Right cardiac atrium (tissue), 5 donors: ENCODE measurements around the gene PI4KA. TPM values are rescaled to one million over a fixed set of nuclear protein-coding genes. Genes with fewer than 3 reads are reported as not detected.
A peak's percentile ranks its signal among the peaks of the same experiment; 100 is the strongest.

ENCODE experiments used
- ATAC-seq, 2 donors: fragments of 200-7000 bp; cut with Tn5 transposase; one replicate each; pipeline versions ENCODE4 v1.8.0 to v1.9.1; 2020; ENCODE audit warnings: moderate library complexity in 2 of 2, mild to moderate bottlenecking in 1 of 2
- DNase-seq, 3 donors: peaks; one replicate each; pipeline ENCODE4 v3.0.0-alpha.2; 2020
- H3K27ac ChIP-seq: one replicate; pipeline ENCODE4 v1.5.1; 2013; ENCODE audit warnings: mild to moderate bottlenecking, low read length, control low read depth, moderate library complexity
- H3K27me3 ChIP-seq: one replicate; pipeline ENCODE4 v1.6.1; 2013; ENCODE audit not compliant: control insufficient read depth, insufficient read depth
- H3K4me1 ChIP-seq: one replicate; pipeline ENCODE4 v1.6.1; 2013; ENCODE audit warnings: low read length; ENCODE audit not compliant: control insufficient read depth, insufficient read depth
- H3K4me3 ChIP-seq: one replicate; pipeline ENCODE4 v1.5.1; 2013; ENCODE audit warnings: low read length, control low read depth
- H3K9me3 ChIP-seq: one replicate; pipeline ENCODE4 v1.6.1; 2013; ENCODE audit warnings: low read length; ENCODE audit not compliant: control insufficient read depth
- WGBS: extraction: QIAGEN DNeasy Blood & Tissue Kit; methylation state at CpG from one replicate; pipeline ENCODE4 v1.1.7; 2013; 5-methylcytosine and 5-hydroxymethylcytosine counted together
- intact Hi-C, 4 donors: fragments of 100-400 bp; cut with DNase I; formaldehyde crosslinking; loops; one replicate each; pipeline versions ENCODE4 v1.11.0 to v1.14.0; 2022 to 2023
- polyA plus RNA-seq: library from polyadenylated mRNA; stranded (reverse); fragments of 200-250 nt; gene quantifications from one replicate; pipeline ENCODE4 v1.2.3, GENCODE V29; 2013
- total RNA-seq, 4 donors: library from RNA; stranded (reverse); fragmentation: NEBNext Ultra II Directional; extraction: Animal tissue kit (Norgen Biotek cat#: 25700); gene quantifications; one replicate each; pipeline ENCODE4 v1.2.1, GENCODE V29; 2021
- donor health status: healthy with polysubstance abuse.
- donor health status: DM: no; HTN: yes; CAD: no.
- donor health status: DM: no; HTN: no; CAD: no.
- donor health status: DM: no; HTN: yes; CAD: no; lungs with severe emphysema.
- donor health status: DM: yes; HTN: yes; CAD: no.

PI4KA gene
- total and polyA plus RNA-seq, 5 donors: 31.3 to 61.9 (median 52.5) TPM

- intact Hi-C loops: no loop called here
- H3K4me1 ChIP-seq: peaks cover 2% of the 10 kb centered on the region
- no peak for ATAC-seq
Measured at GRCh38 chr22:20787746-20788626, 70.6 kb downstream of the PI4KA start.

GRCh38 chr22:20787223-20787622, 71.4 kb downstream of the PI4KA start:
- WGBS: 97% methylated on average over 4 of the region's 4 CpGs
- no peaks in the 10 kb centered on the region for H3K27me3 ChIP-seq
- intact Hi-C loops: no loop called here
- H3K4me3 ChIP-seq: no peak overlapping the region
- H3K9me3 ChIP-seq: no peaks in the 10 kb centered on the region
- H3K27ac ChIP-seq: no peak overlapping the region
- DNase-seq (no peak), ATAC-seq (no peak)
- no peaks in the 10 kb centered on the region for H3K4me1 ChIP-seq

More at GRCh38 chr22:20787746-20788626, 70.6 kb downstream of the PI4KA start:
- no peaks in the 10 kb centered on the region for H3K27me3 ChIP-seq
- DNase-seq: no peak
- no peak overlapping the region for H3K4me3 ChIP-seq
- no peak overlapping the region for H3K27ac ChIP-seq
- WGBS: 86% methylated on average over 4 of the region's 4 CpGs
- no peaks in the 10 kb centered on the region for H3K9me3 ChIP-seq

- intact Hi-C loops: no loop called here
- ATAC-seq: peak; percentile 60 to 68
- Histone ChIP-seq H3K27ac (peak overlapping the region; percentile 6), H3K9me3 (no peaks in the 10 kb centered on the region), H3K4me3 (no peak overlapping the region), H3K27me3 (no peaks in the 10 kb centered on the region), H3K4me1 (no peaks in the 10 kb centered on the region)
- peak in 1 of 3 donors; percentile 61 for DNase-seq
- 45% methylated on average over 10 of the region's 10 CpGs for WGBS
Measured at GRCh38 chr22:20786536-20786979, 72.1 kb downstream of the PI4KA start.

- ATAC-seq: peak; percentile 8 to 26
- WGBS: 78% methylated on average over 8 of the region's 8 CpGs
- Histone ChIP-seq H3K4me1 (no peaks in the 10 kb centered on the region), H3K27me3 (no peaks in the 10 kb centered on the region), H3K4me3 (no peak overlapping the region), H3K9me3 (no peaks in the 10 kb centered on the region), H3K27ac (no peak overlapping the region)
- intact Hi-C loops: no loop called here
- no peak for DNase-seq
Measured at GRCh38 chr22:20786048-20786447, 72.6 kb downstream of the PI4KA start.

- Histone ChIP-seq H3K4me3 (no peak overlapping the region), H3K4me1 (no peaks in the 10 kb centered on the region), H3K27ac (no peak overlapping the region), H3K27me3 (no peaks in the 10 kb centered on the region), H3K9me3 (no peaks in the 10 kb centered on the region)
- ATAC-seq (no peak), DNase-seq (no peak)
- intact Hi-C loops: no loop called here
- 90% methylated on average over 3 of the region's 3 CpGs for WGBS
Measured at GRCh38 chr22:20785415-20785814, 73.2 kb downstream of the PI4KA start.

- Histone ChIP-seq H3K27me3 (no peaks in the 10 kb centered on the region), H3K9me3 (no peaks in the 10 kb centered on the region), H3K27ac (no peak overlapping the region), H3K4me1 (no peaks in the 10 kb centered on the region), H3K4me3 (no peak overlapping the region)
- intact Hi-C loops: no loop called here
- DNase-seq (no peak), ATAC-seq (peak in 1 of 2 donors; percentile 50)
- WGBS: 71% methylated on average over 14 of the region's 14 CpGs
Measured at GRCh38 chr22:20783844-20784723, 74.5 kb downstream of the PI4KA start.

GRCh38 chr22:20783300-20783673, 75.3 kb downstream of the PI4KA start:
- Histone ChIP-seq H3K9me3 (no peaks in the 10 kb centered on the region), H3K27me3 (no peaks in the 10 kb centered on the region), H3K27ac (no peak overlapping the region), H3K4me3 (no peak overlapping the region), H3K4me1 (no peaks in the 10 kb centered on the region)
- DNase-seq: no peak
- intact Hi-C loops: no loop called here
- ATAC-seq: no peak
- WGBS: 98% methylated on average over 3 of the region's 3 CpGs

GRCh38 chr22:20782596-20783299, 75.9 kb downstream of the PI4KA start:
- ATAC-seq: no peak
- Histone ChIP-seq H3K27me3 (no peaks in the 10 kb centered on the region), H3K4me3 (no peak overlapping the region), H3K4me1 (peaks cover 3% of the 10 kb centered on the region), H3K27ac (no peak overlapping the region), H3K9me3 (no peaks in the 10 kb centered on the region)
- DNase-seq: no peak
- intact Hi-C loops: no loop called here
- WGBS: 93% methylated on average over 4 of the region's 4 CpGs

- no peak overlapping the region for H3K27ac ChIP-seq
- H3K4me1 ChIP-seq: peaks cover 3% of the 10 kb centered on the region
- no peaks in the 10 kb centered on the region for H3K9me3 ChIP-seq
- intact Hi-C loops: no loop called here
- no peaks in the 10 kb centered on the region for H3K27me3 ChIP-seq
- DNase-seq (no peak), ATAC-seq (no peak)
- WGBS: 92% methylated on average over 4 of the region's 4 CpGs
- H3K4me3 ChIP-seq: no peak overlapping the region
Measured at GRCh38 chr22:20782083-20782482, 76.5 kb downstream of the PI4KA start.

GRCh38 chr22:20781272-20781990, 77.2 kb downstream of the PI4KA start:
- H3K9me3 ChIP-seq: no peaks in the 10 kb centered on the region
- no peak overlapping the region for H3K27ac ChIP-seq
- H3K27me3 ChIP-seq: no peaks in the 10 kb centered on the region
- 86% methylated on average over 11 of the region's 11 CpGs for WGBS
- DNase-seq (no peak), ATAC-seq (no peak)
- H3K4me3 ChIP-seq: no peak overlapping the region
- intact Hi-C loops: no loop called here
- peaks cover 3% of the 10 kb centered on the region for H3K4me1 ChIP-seq
